AG10803 (cell line): ENCODE measurements around the gene SLC2A2.

Source experiments
- DNase-seq: peaks from one replicate; pipeline ENCODE4 v3.0.0; 2010; ENCODE audit warnings: low read depth
- H3K4me3 ChIP-seq: 2 replicates; pipeline ENCODE4 v1.5.1; 2011; ENCODE audit warnings: mild to moderate bottlenecking, low read length, control low read depth
- CTCF ChIP-seq: conservative IDR thresholded peaks from 2 replicates; pipeline ENCODE4 v1.5.1; 2011; ENCODE audit warnings: mild to moderate bottlenecking, low read length, control low read depth, inconsistent platforms

Gene SLC2A2

GRCh38 chr3:171011873-171012336 lies 14.6 kb downstream of the SLC2A2 start:
- TF ChIP-seq CTCF = no peak
- no peak overlapping the region for H3K4me3 ChIP-seq
- no peak for DNase-seq

GRCh38 chr3:171011109-171011872 lies 15.2 kb downstream of the SLC2A2 start:
- DNase-seq = no peak

GRCh38 chr3:171007316-171007715 lies 19.2 kb downstream of the SLC2A2 start:
- no peak for TF ChIP-seq CTCF
- no peak overlapping the region for H3K4me3 ChIP-seq
- DNase-seq = no peak

More at GRCh38 chr3:171011109-171011872, 15.2 kb downstream of the SLC2A2 start:
- no peak for TF ChIP-seq CTCF
- no peak overlapping the region for H3K4me3 ChIP-seq

- DNase-seq = peak; percentile 82
- no peak for TF ChIP-seq CTCF
- H3K4me3 ChIP-seq = no peak overlapping the region
Observed at GRCh38 chr3:171005648-171006047, 20.9 kb downstream of the SLC2A2 start.

- peak; percentile 40 for DNase-seq
- H3K4me3 ChIP-seq = no peak overlapping the region
- TF ChIP-seq CTCF = no peak
Observed at GRCh38 chr3:171001957-171002694, 24.4 kb downstream of the SLC2A2 start.

- no peak for DNase-seq
- TF ChIP-seq CTCF = no peak
- no peak overlapping the region for H3K4me3 ChIP-seq
Observed at GRCh38 chr3:171001250-171001893, 25.1 kb downstream of the SLC2A2 start.
